Suppressor macrophage treated with lipopolysaccharide for 4 hours (primary cell): Measurements from ENCODE around the gene EDN2.

Experiments used
- DNase-seq: peaks from one replicate; pipeline ENCODE4 v3.0.0-alpha.2; 2020

Gene EDN2

GRCh38 chr1:41516168-41517061 is 31.9 kb upstream of the EDN2 start:
- peak; percentile 79 for DNase-seq

- DNase-seq, result no peak
Measured at GRCh38 chr1:41515778-41516167, 31.3 kb upstream of the EDN2 start.

- no peak for DNase-seq
Measured at GRCh38 chr1:41515131-41515678, 30.7 kb upstream of the EDN2 start.

- DNase-seq, result no peak
Measured at GRCh38 chr1:41514381-41514780, 29.9 kb upstream of the EDN2 start.

GRCh38 chr1:41513383-41513735 is 28.9 kb upstream of the EDN2 start:
- DNase-seq, result no peak

- no peak for DNase-seq
Measured at GRCh38 chr1:41512701-41513382, 28.4 kb upstream of the EDN2 start.

GRCh38 chr1:41511239-41511540 is 26.7 kb upstream of the EDN2 start:
- DNase-seq, result no peak

- no peak for DNase-seq
Measured at GRCh38 chr1:41510531-41511238, 26.2 kb upstream of the EDN2 start.

- DNase-seq, result no peak
Measured at GRCh38 chr1:41509270-41509671, 24.8 kb upstream of the EDN2 start.

GRCh38 chr1:41508290-41508689 is 23.8 kb upstream of the EDN2 start:
- no peak for DNase-seq

- no peak for DNase-seq
Measured at GRCh38 chr1:41507836-41508235, 23.4 kb upstream of the EDN2 start.

- DNase-seq, result no peak
Measured at GRCh38 chr1:41507110-41507720, 22.7 kb upstream of the EDN2 start.

GRCh38 chr1:41504114-41505035 is 19.9 kb upstream of the EDN2 start:
- peak; percentile 12 for DNase-seq

- DNase-seq, result no peak
Measured at GRCh38 chr1:41503538-41504113, 19.1 kb upstream of the EDN2 start.

- DNase-seq, result no peak
Measured at GRCh38 chr1:41502912-41503311, 18.4 kb upstream of the EDN2 start.

GRCh38 chr1:41501581-41501980 is 17.1 kb upstream of the EDN2 start:
- no peak for DNase-seq

- no peak for DNase-seq
Measured at GRCh38 chr1:41500781-41501518, 16.5 kb upstream of the EDN2 start.

- no peak for DNase-seq
Measured at GRCh38 chr1:41500378-41500777, 15.9 kb upstream of the EDN2 start.

GRCh38 chr1:41499591-41499990 is 15.1 kb upstream of the EDN2 start:
- no peak for DNase-seq

GRCh38 chr1:41498804-41499203 is 14.3 kb upstream of the EDN2 start:
- no peak for DNase-seq

GRCh38 chr1:41498391-41498790 is 13.9 kb upstream of the EDN2 start:
- DNase-seq, result no peak
